Measurements from ENCODE around the gene ZFAND3. TPM values are rescaled to one million over a fixed set of nuclear protein-coding genes. Genes with fewer than 3 reads are reported as not detected.

The ZFAND3 gene
- total and polyA plus RNA-seq, 3 donors from 2014 or later: 104 to 329 (median 109) TPM

DNA sequence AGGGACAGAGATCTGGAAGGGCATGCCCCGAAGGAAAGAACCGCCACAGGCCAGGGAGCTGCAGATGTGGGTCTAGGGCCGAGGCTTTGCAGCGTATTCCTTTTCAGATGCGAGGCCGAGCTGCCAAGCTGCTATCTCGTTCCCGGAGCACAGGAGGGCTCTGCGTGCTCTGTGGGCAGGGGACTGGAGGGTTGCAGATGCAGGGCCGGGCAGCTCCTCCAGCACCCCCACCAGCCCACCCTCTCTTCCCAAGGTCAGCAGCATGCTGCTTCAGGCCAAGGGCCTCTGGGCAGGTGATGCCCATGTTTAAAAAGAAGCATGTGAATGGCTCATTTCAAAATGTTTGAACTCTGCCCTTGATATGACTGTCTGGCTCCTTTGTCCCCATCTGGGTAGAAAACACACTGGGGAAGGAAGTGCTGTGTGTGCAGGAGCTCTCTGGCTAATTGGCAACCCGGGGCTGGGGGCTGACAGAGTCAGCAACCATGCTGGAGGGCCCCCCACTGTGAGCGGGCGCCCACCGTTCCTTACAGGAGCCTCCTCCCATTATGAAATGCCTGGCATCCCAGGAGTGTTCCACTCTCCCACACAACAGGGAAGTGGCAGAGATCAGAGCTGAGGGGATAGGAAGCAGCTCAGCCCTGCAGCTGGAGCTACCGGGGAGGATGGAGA, 353.3 kb downstream of the ZFAND3 start:
- H3K9me3 ChIP-seq: no peaks in the 10 kb centered on the region
- intact Hi-C loops (cut with DNase I; ENCODE audit: low total_unique reads): no loop called here
- H3K4me3 ChIP-seq: no peak overlapping the region
- TF ChIP-seq, protein P1, sequence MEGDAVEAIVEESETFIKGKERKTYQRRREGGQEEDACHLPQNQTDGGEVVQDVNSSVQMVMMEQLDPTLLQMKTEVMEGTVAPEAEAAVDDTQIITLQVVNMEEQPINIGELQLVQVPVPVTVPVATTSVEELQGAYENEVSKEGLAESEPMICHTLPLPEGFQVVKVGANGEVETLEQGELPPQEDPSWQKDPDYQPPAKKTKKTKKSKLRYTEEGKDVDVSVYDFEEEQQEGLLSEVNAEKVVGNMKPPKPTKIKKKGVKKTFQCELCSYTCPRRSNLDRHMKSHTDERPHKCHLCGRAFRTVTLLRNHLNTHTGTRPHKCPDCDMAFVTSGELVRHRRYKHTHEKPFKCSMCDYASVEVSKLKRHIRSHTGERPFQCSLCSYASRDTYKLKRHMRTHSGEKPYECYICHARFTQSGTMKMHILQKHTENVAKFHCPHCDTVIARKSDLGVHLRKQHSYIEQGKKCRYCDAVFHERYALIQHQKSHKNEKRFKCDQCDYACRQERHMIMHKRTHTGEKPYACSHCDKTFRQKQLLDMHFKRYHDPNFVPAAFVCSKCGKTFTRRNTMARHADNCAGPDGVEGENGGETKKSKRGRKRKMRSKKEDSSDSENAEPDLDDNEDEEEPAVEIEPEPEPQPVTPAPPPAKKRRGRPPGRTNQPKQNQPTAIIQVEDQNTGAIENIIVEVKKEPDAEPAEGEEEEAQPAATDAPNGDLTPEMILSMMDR (IDR thresholded peaks at IDR 0.05): no peak
- no peak for TF ChIP-seq POLR2A (IDR thresholded peaks at IDR 0.05)
- no peaks in the 10 kb centered on the region for H3K27me3 ChIP-seq
- no peak overlapping the region for H3K27ac ChIP-seq
- no peaks in the 10 kb centered on the region for H3K4me1 ChIP-seq
- 69 to 77% methylated on average over 7 to 15 of the region's 15 CpGs for WGBS, 2 donors
- no peak for DNase-seq
- H3K36me3 ChIP-seq (ENCODE audit: low read depth, missing control alignments): no peaks in the 10 kb centered on the region

- H3K9me3 ChIP-seq: no peaks in the 10 kb centered on the region
- no peaks in the 10 kb centered on the region for H3K4me1 ChIP-seq
- no peaks in the 10 kb centered on the region for H3K27me3 ChIP-seq
- intact Hi-C loops (cut with DNase I; ENCODE audit: low total_unique reads): no loop called here
- no peaks in the 10 kb centered on the region for H3K36me3 ChIP-seq (ENCODE audit: low read depth, missing control alignments)
- DNase-seq: no peak
- no peak overlapping the region for H3K4me3 ChIP-seq
- no peak for TF ChIP-seq POLR2A (IDR thresholded peaks at IDR 0.05)
- TF ChIP-seq, protein P1 (IDR thresholded peaks at IDR 0.05): no peak
- 91 to 94% methylated on average over 5 to 11 of the region's 11 CpGs for WGBS, 2 donors
- no peak overlapping the region for H3K27ac ChIP-seq
Observed at GRCh38 chr6:38173909-38174308, 354.4 kb downstream of the ZFAND3 start.

GRCh38 chr6:38174315-38174714, 354.8 kb downstream of the ZFAND3 start:
- Histone ChIP-seq H3K27ac (no peak overlapping the region), H3K4me3 (no peak overlapping the region), H3K9me3 (no peaks in the 10 kb centered on the region), H3K27me3 (no peaks in the 10 kb centered on the region), H3K36me3 (ENCODE audit: low read depth, missing control alignments) (no peaks in the 10 kb centered on the region), H3K4me1 (no peaks in the 10 kb centered on the region)
- intact Hi-C loops (cut with DNase I; ENCODE audit: low total_unique reads): no loop called here
- DNase-seq: no peak
- WGBS, 2 donors: 97% methylated on average over 8 of the region's 8 CpGs
- no peak for TF ChIP-seq POLR2A (IDR thresholded peaks at IDR 0.05)
- TF ChIP-seq, protein P1 (IDR thresholded peaks at IDR 0.05): no peak

- H3K4me3 ChIP-seq: no peak overlapping the region
- H3K27ac ChIP-seq: no peak overlapping the region
- TF ChIP-seq POLR2A (IDR thresholded peaks at IDR 0.05): no peak
- TF ChIP-seq, protein P1 (IDR thresholded peaks at IDR 0.05): no peak
- H3K36me3 ChIP-seq (ENCODE audit: low read depth, missing control alignments): no peaks in the 10 kb centered on the region
- H3K9me3 ChIP-seq: no peaks in the 10 kb centered on the region
- no peak for DNase-seq
- H3K27me3 ChIP-seq: no peaks in the 10 kb centered on the region
- no peaks in the 10 kb centered on the region for H3K4me1 ChIP-seq
- intact Hi-C loops (cut with DNase I; ENCODE audit: low total_unique reads): no loop called here
- WGBS, 2 donors: 91 to 94% methylated on average over 19 to 22 of the region's 22 CpGs
Observed at GRCh38 chr6:38174806-38175495, 355.4 kb downstream of the ZFAND3 start.

All from testis (tissue), 3 donors.